CD4-positive, alpha-beta T cell treated with Interleukin-6 at 100 ng/mL for 8 hours (primary cell): ENCODE data around the gene C14orf93.

Experiments
- DNase-seq: peaks from one replicate; pipeline ENCODE4 v3.0.0-alpha.2; 2020; ENCODE audit warnings: mixed read lengths, low spot score

C14orf93 gene

GRCh38 chr14:23009939-23010726 lies at the start of gene C14orf93:
Gene C14orf93, minus strand, starts transcription at chr14:23010143. Its CDS starts 11,120 bp downstream, at chr14:22999023.
- DNase-seq = peak; percentile 75

GRCh38 chr14:23058654-23059504 lies 48.9 kb upstream of the C14orf93 start:
- DNase-seq = no peak

GRCh38 chr14:23057757-23058653 lies 48.1 kb upstream of the C14orf93 start:
- peak; percentile 86 for DNase-seq

GRCh38 chr14:23056956-23057756 lies 47.2 kb upstream of the C14orf93 start, which contains the start of gene CDH24:
Gene CDH24, minus strand, starts transcription at chr14:23057520. Its CDS starts 1,787 bp downstream, at chr14:23055733.
- DNase-seq = peak; percentile 59

- DNase-seq = peak; percentile 68
Observed at GRCh38 chr14:23056145-23056955, 46.4 kb upstream of the C14orf93 start.

- DNase-seq = no peak
Observed at GRCh38 chr14:23055621-23056144, 45.7 kb upstream of the C14orf93 start.

- DNase-seq = no peak
Observed at GRCh38 chr14:23055147-23055550, 45.2 kb upstream of the C14orf93 start.

GRCh38 chr14:23054000-23054811 lies 44.3 kb upstream of the C14orf93 start:
- DNase-seq = no peak

- no peak for DNase-seq
Observed at GRCh38 chr14:23053426-23053825, 43.5 kb upstream of the C14orf93 start.

- no peak for DNase-seq
Observed at GRCh38 chr14:23052671-23053070, 42.7 kb upstream of the C14orf93 start.

- DNase-seq = no peak
Observed at GRCh38 chr14:23052182-23052623, 42.3 kb upstream of the C14orf93 start.

- no peak for DNase-seq
Observed at GRCh38 chr14:23051141-23052057, 41.5 kb upstream of the C14orf93 start.

GRCh38 chr14:23049011-23049410 lies 39.1 kb upstream of the C14orf93 start:
- no peak for DNase-seq

GRCh38 chr14:23047751-23048693 lies 38.1 kb upstream of the C14orf93 start:
- no peak for DNase-seq

- no peak for DNase-seq
Observed at GRCh38 chr14:23047034-23047634, 37.2 kb upstream of the C14orf93 start.
